IMR-90 (cell line): ENCODE results near the gene MGME1. TPM values are rescaled to one million over a fixed set of nuclear protein-coding genes. Genes with fewer than 3 reads are reported as not detected.

Experiments
- ATAC-seq: fragments of 200-7000 bp; cut with Tn5 transposase; 2 replicates; pipeline ENCODE4 v1.9.1; 2020; ENCODE audit warnings: low read depth, mild to moderate bottlenecking, moderate library complexity
- BruUV-seq: library from RNA; stranded (reverse); fragments of 400-500 nt; replicated peaks from 2 replicates; lab custom pipeline; 2021; lab: Mats Ljungman, UMichigan
- CTCF ChIA-PET: fragments of 300-600 bp; formaldehyde crosslinking; extraction: SDS; loops from one replicate; lab custom pipeline; 2021; ENCODE audit warnings: antibody characterized with exemption; lab: Yijun Ruan, JAX
- POLR2A ChIA-PET: fragments of 300-600 bp; sonication (Branson Sonifier 250); formaldehyde crosslinking; loops from one replicate; lab custom pipeline; 2022; ENCODE audit warnings: antibody characterized with exemption; ENCODE audit not compliant: unreplicated experiment; lab: Charles Lee
- DNase-seq: peaks from one replicate; pipeline ENCODE4 v3.0.0; 2013
- H2AFZ ChIP-seq: replicated peaks from 2 replicates; pipeline ENCODE3; 2013; ENCODE audit warnings: low read length, mild to moderate bottlenecking; ENCODE audit not compliant: poor library complexity
- H2AK5ac ChIP-seq: 2 replicates; pipeline ENCODE4 v1.6.1; 2013; ENCODE audit warnings: low read depth, low read length, inconsistent platforms
- H2AK9ac ChIP-seq: replicated peaks from 2 replicates; pipeline ENCODE3; 2013; ENCODE audit warnings: mild to moderate bottlenecking, low read depth, low read length, moderate library complexity; ENCODE audit not compliant: poor library complexity
- H2BK120ac ChIP-seq: 2 replicates; pipeline ENCODE4 v1.6.1; 2013; ENCODE audit warnings: low read depth, low read length, inconsistent platforms
- H2BK15ac ChIP-seq: 3 replicates; pipeline ENCODE4 v1.6.1; 2013; ENCODE audit warnings: low read depth, low read length, inconsistent platforms
- H2BK20ac ChIP-seq: 2 replicates; pipeline ENCODE4 v1.6.1; 2013; ENCODE audit warnings: low read depth, mild to moderate bottlenecking, inconsistent platforms, low read length, moderate library complexity
- H2BK5ac ChIP-seq: 2 replicates; pipeline ENCODE4 v1.6.1; 2013; ENCODE audit warnings: mild to moderate bottlenecking, low read depth, low read length, inconsistent platforms; ENCODE audit not compliant: poor library complexity, severe bottlenecking
- H3K14ac ChIP-seq: replicated peaks from 2 replicates; pipeline ENCODE4 v1.6.1; 2013; ENCODE audit warnings: low read depth, low read length, inconsistent platforms
- H3K18ac ChIP-seq: 2 replicates; pipeline ENCODE4 v1.6.1; 2013; ENCODE audit warnings: low read depth, low read length, control low read depth
- H3K23ac ChIP-seq: 2 replicates; pipeline ENCODE4 v1.6.1; 2013; ENCODE audit warnings: low read depth, low read length, inconsistent platforms
- H3K27ac ChIP-seq: 2 replicates; pipeline ENCODE4 v1.5.1; 2013; ENCODE audit warnings: mild to moderate bottlenecking, control low read depth, low read length; ENCODE audit not compliant: insufficient read depth
- H3K27me3 ChIP-seq: 2 replicates; pipeline ENCODE4 v1.6.1; 2013; ENCODE audit warnings: low read length; ENCODE audit not compliant: control insufficient read depth, insufficient read depth
- H3K36me3 ChIP-seq: 2 replicates; pipeline ENCODE4 v1.6.1; 2013; ENCODE audit warnings: low read length, mixed read lengths; ENCODE audit not compliant: control insufficient read depth, insufficient read depth
- H3K4ac ChIP-seq: 2 replicates; pipeline ENCODE4 v1.6.1; 2013; ENCODE audit warnings: low read depth, low read length, inconsistent platforms
- H3K4me1 ChIP-seq: 2 replicates; pipeline ENCODE4 v1.6.1; 2013; ENCODE audit warnings: low read length, mixed read lengths; ENCODE audit not compliant: control insufficient read depth, insufficient read depth
- H3K4me2 ChIP-seq: 2 replicates; pipeline ENCODE4 v1.6.1; 2013; ENCODE audit warnings: low read depth, mild to moderate bottlenecking, control low read depth, low read length, moderate library complexity
- H3K4me3 ChIP-seq: 2 replicates; pipeline ENCODE4 v1.5.1; 2013; ENCODE audit warnings: low read depth, mild to moderate bottlenecking, control low read depth, low read length, moderate library complexity; ENCODE audit not compliant: insufficient read depth
- H3K56ac ChIP-seq: 2 replicates; pipeline ENCODE4 v1.6.1; 2013; ENCODE audit warnings: low read length, inconsistent platforms; ENCODE audit not compliant: insufficient read depth; ENCODE audit errors: extremely low read depth
- H3K79me1 ChIP-seq, 2 experiments: 2 replicates each; pipeline ENCODE4 v1.6.1; 2013; ENCODE audit warnings: low read length in 2 of 2, inconsistent platforms in 1 of 2, low read depth in 1 of 2
- H3K9ac ChIP-seq: 2 replicates; pipeline ENCODE4 v1.6.1; 2013; ENCODE audit warnings: low read depth, low read length, control low read depth
- H3K9me1 ChIP-seq: 2 replicates; pipeline ENCODE4 v1.6.1; 2013; ENCODE audit warnings: low read length, inconsistent platforms; ENCODE audit not compliant: insufficient read depth
- H3K9me3 ChIP-seq: 2 replicates; pipeline ENCODE4 v1.6.1; 2013; ENCODE audit warnings: low read length; ENCODE audit not compliant: control insufficient read depth, insufficient read depth
- H4K20me1 ChIP-seq: 2 replicates; pipeline ENCODE4 v1.6.1; 2013; ENCODE audit warnings: low read length, inconsistent platforms; ENCODE audit not compliant: insufficient read depth
- H4K5ac ChIP-seq: 2 replicates; pipeline ENCODE4 v1.6.1; 2013; ENCODE audit warnings: mild to moderate bottlenecking, low read depth, low read length, control low read depth
- H4K8ac ChIP-seq, 2 experiments: 2 replicates each; pipeline ENCODE4 v1.6.1; 2013; ENCODE audit warnings: low read depth in 2 of 2, low read length in 2 of 2, control low read depth in 1 of 2, inconsistent platforms in 1 of 2
- H4K91ac ChIP-seq: 2 replicates; pipeline ENCODE4 v1.6.1; 2013; ENCODE audit warnings: low read depth, low read length, inconsistent platforms; ENCODE audit not compliant: insufficient read depth
- BHLHE40 ChIP-seq: fragments of 150-350 bp; IDR thresholded peaks from 2 replicates; pipeline ENCODE4 v1.6.1; 2016; ENCODE audit warnings: mild to moderate bottlenecking, low read depth, low read length
- MAZ ChIP-seq: IDR thresholded peaks from 2 replicates; pipeline ENCODE4 v1.6.1; 2012; ENCODE audit warnings: low read depth, mild to moderate bottlenecking, low read length, improper control_type of control experiment, moderate library complexity, borderline replicate concordance
- RCOR1 ChIP-seq: IDR thresholded peaks from 2 replicates; pipeline ENCODE4 v1.6.1; 2012; ENCODE audit warnings: mild to moderate bottlenecking, low read length, improper control_type of control experiment; ENCODE audit not compliant: insufficient replicate concordance
- RFX5 ChIP-seq: IDR thresholded peaks from 2 replicates; pipeline ENCODE4 v1.8.0; 2012; ENCODE audit warnings: low read depth, mild to moderate bottlenecking, low read length, moderate library complexity
- WGBS, 2 experiments: methylation state at CpG; one replicate each; pipeline versions ENCODE4 v1.1.5 to v1.1.7; 2013; ENCODE audit warnings: missing lambda C conversion rate in 2 of 2; ENCODE audit not compliant: insufficient read length in 1 of 2; ENCODE audit errors: extremely low coverage in 2 of 2; 5-methylcytosine and 5-hydroxymethylcytosine counted together
- dilution Hi-C: fragments of 300-500 bp; cut with HindIII; formaldehyde crosslinking; loops from one replicate; pipeline ENCODE4 v1.14.3; 2018; ENCODE audit warnings: low sequenced_read_pairs; ENCODE audit not compliant: unreplicated experiment
- in situ Hi-C: fragments of 300-500 bp; cut with MboI; formaldehyde crosslinking; loops from 3 replicates; pipeline ENCODE4 v1.14.3; 2019; ENCODE audit warnings: low sequenced_read_pairs, inconsistent platforms, mixed read lengths
- intact Hi-C: fragments of 100-400 bp; cut with micrococcal nuclease; formaldehyde crosslinking; loops from 2 replicates; pipeline ENCODE4 v1.10.0; 2022
- polyA plus RNA-seq, 3 experiments: library from polyadenylated mRNA; depleted of rRNA; stranded (reverse); fragments of >200 nt; gene quantifications; 2 replicates each; pipeline ENCODE4 v1.2.3, GENCODE V29; 2012; ENCODE audit warnings: low replicate concordance in 1 of 3
- total RNA-seq: library from RNA; depleted of rRNA; stranded (reverse); fragments of >200 nt; gene quantifications from 2 replicates; pipeline ENCODE4 v1.2.3, GENCODE V29; 2012
- TF ChIP-seq, protein P1 (sequence below): fragments of 150-350 bp; IDR thresholded peaks from 2 replicates; pipeline ENCODE4 v1.6.1; 2017; ENCODE audit warnings: mild to moderate bottlenecking, antibody characterized with exemption, low read length, low read depth

MGME1 gene
- total and polyA plus RNA-seq, 2 of the 4 experiments (the other 2 are of a cell fraction), result 7.2 to 9.3 TPM

DNA sequence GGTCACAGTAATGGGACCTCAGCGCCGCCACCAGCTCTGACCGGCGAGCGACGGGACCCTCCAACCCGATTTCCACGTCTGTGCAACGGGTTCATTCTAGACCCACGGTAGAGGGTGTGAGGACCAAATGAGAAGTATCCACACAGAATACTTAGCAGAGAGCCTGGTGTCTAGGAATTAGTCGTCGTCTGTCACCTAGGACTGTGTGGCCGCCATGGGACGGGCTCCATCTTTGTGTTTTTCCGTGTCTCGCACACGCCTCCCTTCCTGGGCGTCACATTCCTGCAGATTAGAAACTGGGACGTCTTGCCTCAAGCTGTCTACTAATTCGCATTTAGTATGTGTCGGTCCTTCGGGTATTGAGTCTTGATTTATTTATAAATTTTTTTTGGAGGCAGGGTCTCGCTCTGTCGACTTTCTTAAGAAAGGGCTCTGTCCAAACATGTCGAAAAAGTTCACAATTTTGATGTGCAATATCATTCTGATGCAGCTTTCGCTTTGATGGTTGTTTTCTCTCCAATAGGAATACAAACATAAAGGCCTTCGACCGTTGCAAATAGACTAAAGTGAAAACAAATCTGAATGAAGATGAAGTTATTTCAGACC is 563 bp downstream of the MGME1 start (continued):
- no peak for TF ChIP-seq RFX5

DNA sequence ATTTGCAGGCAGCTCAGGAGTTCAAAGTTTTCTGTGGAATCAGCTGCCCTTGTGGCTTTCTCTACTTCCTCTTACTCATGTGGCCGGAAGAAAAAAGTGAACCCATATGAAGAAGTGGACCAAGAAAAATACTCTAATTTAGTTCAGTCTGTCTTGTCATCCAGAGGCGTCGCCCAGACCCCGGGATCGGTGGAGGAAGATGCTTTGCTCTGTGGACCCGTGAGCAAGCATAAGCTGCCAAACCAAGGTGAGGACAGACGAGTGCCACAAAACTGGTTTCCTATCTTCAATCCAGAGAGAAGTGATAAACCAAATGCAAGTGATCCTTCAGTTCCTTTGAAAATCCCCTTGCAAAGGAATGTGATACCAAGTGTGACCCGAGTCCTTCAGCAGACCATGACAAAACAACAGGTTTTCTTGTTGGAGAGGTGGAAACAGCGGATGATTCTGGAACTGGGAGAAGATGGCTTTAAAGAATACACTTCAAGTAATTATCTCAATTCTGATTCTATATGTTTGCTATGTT is 1.1 kb downstream of the MGME1 start:
- ATAC-seq (no peak), DNase-seq (peak; percentile 70)
- peak overlapping the region; percentile 79; the same call in 1 of the 2 replicates for H2AK5ac ChIP-seq
- peak overlapping the region; percentile 94 for H3K4ac ChIP-seq
- peaks cover 2% of the 10 kb centered on the region for H3K9me1 ChIP-seq
- H3K79me1 ChIP-seq, result peaks cover 10 to 40% of the 10 kb centered on the region in 2 experiments; a peak in 3 of 4 replicates
- H3K4me1 ChIP-seq, result peaks cover 10% of the 10 kb centered on the region
- ChIA-PET CTCF (interaction anchor here (0.6 kb wide), 2 partner anchors 27 to 422 kb away, joined by 7 to 9 read pairs; no protein-coding TSS in a partner anchor), POLR2A (no interaction called here)
- intact Hi-C loops (loop anchor here (2.0 kb wide), 1 partner anchor 167 kb away; the partner anchor contains the start of genes KAT14 and PET117), dilution Hi-C loops (no loop called here), in situ Hi-C loops (no loop called here)
- H3K27ac ChIP-seq, result peak overlapping the region; percentile 96
- H4K20me1 ChIP-seq, result peaks cover 28% of the 10 kb centered on the region
- H2AFZ ChIP-seq, result peak overlapping the region; percentile 89
- H2BK5ac ChIP-seq, result peak overlapping the region; percentile 95
- H2AK9ac ChIP-seq, result peak overlapping the region; percentile 84
- peak overlapping the region; percentile 83 for H3K4me3 ChIP-seq
- H4K8ac ChIP-seq, result peak overlapping the region; percentile 82 to 94
- no peaks in the 10 kb centered on the region for H3K9me3 ChIP-seq
- peak overlapping the region; percentile 44; the same call in 1 of the 2 replicates for H2BK20ac ChIP-seq
- peak overlapping the region; percentile 94 for H3K9ac ChIP-seq
- WGBS, 2 experiments, result 7% methylated on average over 3 of the region's 9 CpGs; no CpG with 5 or more reads in 1 of the 2 experiments
- peak overlapping the region; percentile 89 for H2BK120ac ChIP-seq
- H3K27me3 ChIP-seq, result no peaks in the 10 kb centered on the region
- peak overlapping the region; percentile 91 for H4K91ac ChIP-seq
- peak overlapping the region; percentile 76 for H4K5ac ChIP-seq
- BruUV-seq, result TSS peak; percentile 57
- H3K56ac ChIP-seq, result peak overlapping the region; percentile 95
- peak overlapping the region; percentile 91 for H3K4me2 ChIP-seq
- TF ChIP-seq RCOR1, result no peak
- no peak for TF ChIP-seq BHLHE40
- TF ChIP-seq, protein P1, sequence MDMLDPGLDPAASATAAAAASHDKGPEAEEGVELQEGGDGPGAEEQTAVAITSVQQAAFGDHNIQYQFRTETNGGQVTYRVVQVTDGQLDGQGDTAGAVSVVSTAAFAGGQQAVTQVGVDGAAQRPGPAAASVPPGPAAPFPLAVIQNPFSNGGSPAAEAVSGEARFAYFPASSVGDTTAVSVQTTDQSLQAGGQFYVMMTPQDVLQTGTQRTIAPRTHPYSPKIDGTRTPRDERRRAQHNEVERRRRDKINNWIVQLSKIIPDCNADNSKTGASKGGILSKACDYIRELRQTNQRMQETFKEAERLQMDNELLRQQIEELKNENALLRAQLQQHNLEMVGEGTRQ, result peak; percentile 21; the same call in 1 of the 2 replicates
- no peak for TF ChIP-seq MAZ
- H3K18ac ChIP-seq, result peak overlapping the region; percentile 70; the same call in 1 of the 2 replicates
- H3K14ac ChIP-seq, result peak overlapping the region; percentile 93
- H3K36me3 ChIP-seq, result no peaks in the 10 kb centered on the region; the same call in 1 of the 2 replicates
- H3K23ac ChIP-seq, result peak overlapping the region; percentile 95
- peak overlapping the region; percentile 92; the same call in 2 of the 3 replicates for H2BK15ac ChIP-seq
